ENCODE measurements around the gene THOC7. TPM values are rescaled to one million over a fixed set of nuclear protein-coding genes. Genes with fewer than 3 reads are reported as not detected.

Gene THOC7
- total and polyA plus RNA-seq, 12 donors, result 34.8 to 144 (median 65.7) TPM

- H3K9me3 ChIP-seq (replicated peaks in 1 of 3), result no peaks in the 10 kb centered on the region
- H3K27ac ChIP-seq, result no peak overlapping the region
- no peaks in the 10 kb centered on the region for H3K36me3 ChIP-seq (replicated peaks in 1 of 2)
- no peaks in the 10 kb centered on the region for H3K27me3 ChIP-seq
- TF ChIP-seq CTCF (IDR thresholded peaks at IDR 0.05), result peak; percentile 80 to 92 (median 88)
- TF ChIP-seq POLR2A (IDR thresholded peaks at IDR 0.05), result no peak
- intact Hi-C loops (cut with DNase I), result loop anchor here (5.0 kb wide), 2 partner anchors 466 to 471 kb away; no protein-coding TSS in a partner anchor
- no peaks in the 10 kb centered on the region for H3K4me1 ChIP-seq (replicated peaks in 1 of 2)
- DNase-seq, result peak; percentile 36 to 85 (median 62)
- 24 to 32% (median 30%) methylated on average over 10 of the region's 10 CpGs for WGBS, 4 donors
- no peak overlapping the region for H3K4me3 ChIP-seq
Measured at GRCh38 chr3:63818282-63819150, 45.1 kb downstream of the THOC7 start.

- no peak for DNase-seq
- H3K4me1 ChIP-seq (replicated peaks in 1 of 2), result no peaks in the 10 kb centered on the region
Measured at GRCh38 chr3:63817225-63817624, 46.4 kb downstream of the THOC7 start.

GRCh38 chr3:63814237-63814636 is 49.4 kb downstream of the THOC7 start:
- Histone ChIP-seq H3K27me3 (no peaks in the 10 kb centered on the region), H3K9me3 (replicated peaks in 1 of 3) (no peaks in the 10 kb centered on the region), H3K4me1 (replicated peaks in 1 of 2) (no peaks in the 10 kb centered on the region), H3K27ac (no peak overlapping the region), H3K36me3 (replicated peaks in 1 of 2) (no peaks in the 10 kb centered on the region), H3K4me3 (no peak overlapping the region)
- intact Hi-C loops (cut with DNase I), result no loop called here
- DNase-seq, result no peak
- 66 to 82% (median 79%) methylated on average over 3 of the region's 3 CpGs for WGBS, 4 donors
- TF ChIP-seq CTCF (IDR thresholded peaks at IDR 0.05), result no peak
- TF ChIP-seq POLR2A (IDR thresholded peaks at IDR 0.05), result no peak

More at GRCh38 chr3:63817225-63817624, 46.4 kb downstream of the THOC7 start:
- Histone ChIP-seq H3K9me3 (replicated peaks in 1 of 3) (no peaks in the 10 kb centered on the region), H3K27me3 (no peaks in the 10 kb centered on the region), H3K4me3 (no peak overlapping the region), H3K36me3 (replicated peaks in 1 of 2) (no peaks in the 10 kb centered on the region), H3K27ac (no peak overlapping the region)
- TF ChIP-seq POLR2A (IDR thresholded peaks at IDR 0.05), result no peak
- TF ChIP-seq CTCF (IDR thresholded peaks at IDR 0.05), result no peak
- intact Hi-C loops (cut with DNase I), result loop anchor here (5.0 kb wide), 2 partner anchors 465 to 470 kb away; no protein-coding TSS in a partner anchor
- WGBS, 4 donors, result 83 to 92% (median 91%) methylated on average over 5 of the region's 5 CpGs

GRCh38 chr3:63809607-63810006 is 54.0 kb downstream of the THOC7 start:
- Histone ChIP-seq H3K27ac (no peak overlapping the region), H3K4me1 (replicated peaks in 1 of 2) (no peaks in the 10 kb centered on the region), H3K36me3 (replicated peaks in 1 of 2) (no peaks in the 10 kb centered on the region), H3K27me3 (no peaks in the 10 kb centered on the region), H3K9me3 (replicated peaks in 1 of 3) (no peaks in the 10 kb centered on the region), H3K4me3 (no peak overlapping the region)
- 89 to 99% (median 92%) methylated on average over 6 of the region's 6 CpGs for WGBS, 4 donors
- TF ChIP-seq POLR2A (IDR thresholded peaks at IDR 0.05) (no peak), CTCF (IDR thresholded peaks at IDR 0.05) (no peak)
- intact Hi-C loops (cut with DNase I), result no loop called here
- DNase-seq, result no peak

Measured in adrenal gland (tissue), 12 donors.